DOHH2 (cell line): ENCODE measurements around the gene ATF7IP.

Experiments
- H3F3A ChIP-seq: fragments of 200-600 bp; sonication (generic), shearing (Covaris generic); 2 replicates; pipeline ENCODE4 v1.6.0; 2016; ENCODE audit warnings: antibody characterized with exemption, mild to moderate bottlenecking; ENCODE audit not compliant: control insufficient read depth, insufficient read depth
- H3K27ac ChIP-seq: fragments of 200-600 bp; sonication (generic); 2 replicates; pipeline ENCODE4 v1.5.1; 2014; ENCODE audit warnings: low read depth, mild to moderate bottlenecking, low read length, moderate library complexity
- H3K27me3 ChIP-seq: fragments of 200-600 bp; sonication (generic); 2 replicates; pipeline ENCODE4 v1.6.1; 2014; ENCODE audit warnings: mild to moderate bottlenecking, low read length, mixed read lengths; ENCODE audit not compliant: control insufficient read depth
- H3K36me3 ChIP-seq: fragments of 200-600 bp; sonication (generic); 2 replicates; pipeline ENCODE4 v1.6.1; 2014; ENCODE audit warnings: mild to moderate bottlenecking, low read length, moderate library complexity, mixed read lengths; ENCODE audit not compliant: control insufficient read depth
- H3K4me1 ChIP-seq: fragments of 200-600 bp; sonication (generic); 2 replicates; pipeline ENCODE4 v1.6.1; 2014; ENCODE audit warnings: mild to moderate bottlenecking, low read length, mixed read lengths; ENCODE audit not compliant: control insufficient read depth
- H3K4me2 ChIP-seq: fragments of 200-600 bp; sonication (generic); 2 replicates; pipeline ENCODE4 v1.6.0; 2014; ENCODE audit warnings: mild to moderate bottlenecking, low read length, moderate library complexity
- H3K4me3 ChIP-seq: fragments of 200-600 bp; sonication (generic); 2 replicates; pipeline ENCODE4 v1.5.1; 2014; ENCODE audit warnings: mild to moderate bottlenecking, low read length, mixed read lengths
- H3K79me2 ChIP-seq: fragments of 200-600 bp; sonication (generic); 2 replicates; pipeline ENCODE4 v1.6.1; 2014; ENCODE audit warnings: mild to moderate bottlenecking, low read length, mixed read lengths; ENCODE audit not compliant: control insufficient read depth
- H3K9me2 ChIP-seq: fragments of 200-600 bp; sonication (generic); replicated peaks from 2 replicates; pipeline ENCODE4 v1.6.1; 2014; ENCODE audit warnings: mild to moderate bottlenecking, low read length, mixed read lengths; ENCODE audit not compliant: control insufficient read depth
- H3K9me3 ChIP-seq: fragments of 200-600 bp; sonication (generic); 2 replicates; pipeline ENCODE4 v1.6.1; 2014; ENCODE audit warnings: antibody characterized with exemption, low read length, mixed read lengths; ENCODE audit not compliant: control insufficient read depth, insufficient read depth
- H4K20me1 ChIP-seq: fragments of 200-600 bp; sonication (generic); 2 replicates; pipeline ENCODE4 v1.6.0; 2014; ENCODE audit warnings: low read depth, mild to moderate bottlenecking, antibody characterized with exemption, low read length, moderate library complexity; ENCODE audit not compliant: control insufficient read depth, insufficient read depth
- CTCF ChIP-seq: fragments of 200-600 bp; sonication (generic); IDR thresholded peaks from one replicate; pipeline ENCODE4 v1.5.1; 2014; ENCODE audit warnings: antibody characterized with exemption, mild to moderate bottlenecking, low read depth, low read length; ENCODE audit not compliant: poor library complexity, severe bottlenecking
- EZH2phosphoT487 ChIP-seq: fragments of 200-600 bp; sonication (generic); IDR thresholded peaks from 2 replicates; pipeline ENCODE4 v1.6.1; 2017; ENCODE audit warnings: borderline replicate concordance, mild to moderate bottlenecking, antibody characterized with exemption, low read length, moderate library complexity, mixed read lengths

ATF7IP gene

GRCh38 chr12:14482361-14482760, 116.9 kb downstream of the ATF7IP start:
- Histone ChIP-seq H3K27me3 (no peaks in the 10 kb centered on the region), H3K9me2 (no peaks in the 10 kb centered on the region), H3K4me1 (no peaks in the 10 kb centered on the region), H3K9me3 (no peaks in the 10 kb centered on the region), H4K20me1 (no peaks in the 10 kb centered on the region), H3K27ac (no peak overlapping the region), H3K4me2 (no peak overlapping the region), H3K4me3 (no peak overlapping the region), H3K79me2 (no peaks in the 10 kb centered on the region), H3F3A (no peaks in the 10 kb centered on the region), H3K36me3 (peaks cover 63% of the 10 kb centered on the region)
- TF ChIP-seq CTCF (no peak), EZH2phosphoT487 (no peak)

GRCh38 chr12:14482886-14483285, 117.4 kb downstream of the ATF7IP start:
- Histone ChIP-seq H3K27ac (no peak overlapping the region), H3F3A (no peaks in the 10 kb centered on the region), H3K27me3 (no peaks in the 10 kb centered on the region), H3K9me2 (no peaks in the 10 kb centered on the region), H3K9me3 (no peaks in the 10 kb centered on the region), H3K4me3 (no peak overlapping the region), H3K4me2 (no peak overlapping the region), H3K79me2 (no peaks in the 10 kb centered on the region), H3K36me3 (peaks cover 58% of the 10 kb centered on the region), H3K4me1 (no peaks in the 10 kb centered on the region), H4K20me1 (no peaks in the 10 kb centered on the region)
- TF ChIP-seq CTCF (no peak), EZH2phosphoT487 (no peak)

- Histone ChIP-seq H3K79me2 (no peaks in the 10 kb centered on the region), H3K27me3 (no peaks in the 10 kb centered on the region), H3F3A (no peaks in the 10 kb centered on the region), H3K4me3 (no peak overlapping the region), H3K27ac (no peak overlapping the region), H3K4me2 (no peak overlapping the region), H4K20me1 (no peaks in the 10 kb centered on the region), H3K9me3 (no peaks in the 10 kb centered on the region), H3K9me2 (no peaks in the 10 kb centered on the region), H3K4me1 (no peaks in the 10 kb centered on the region), H3K36me3 (peaks cover 30% of the 10 kb centered on the region)
- TF ChIP-seq CTCF, result no peak
- no peak for TF ChIP-seq EZH2phosphoT487
Measured at GRCh38 chr12:14495326-14495725, 129.8 kb downstream of the ATF7IP start.
